Gastrocnemius medialis (tissue), 4 donors: ENCODE data around the gene C6orf89. TPM values are rescaled to one million over a fixed set of nuclear protein-coding genes. Genes with fewer than 3 reads are reported as not detected.

Experiments
- ATAC-seq, 2 donors: fragments of 150-250 bp; one replicate each; pipeline ENCODE4 v1.9.1; 2016
- DNase-seq, 2 donors: peaks; one replicate each; pipeline ENCODE4 v3.0.0-alpha.2; 2019
- H3K27ac ChIP-seq, 4 donors: fragments of 200-600 bp; sonication (generic); 1 replicate in 1 of 4; 2 replicates in 3 of 4; pipeline ENCODE4 v1.5.1; 2016 to 2018; ENCODE audit warnings: mild to moderate bottlenecking in 2 of 4, moderate library complexity in 1 of 4
- H3K27me3 ChIP-seq, 3 donors: fragments of 200-600 bp; sonication (generic) in 2 of 3; 1 replicate in 1 of 3; 2 replicates in 2 of 3; pipeline versions ENCODE4 v1.5.1 to v1.6.0; 2016 to 2019; ENCODE audit warnings: mild to moderate bottlenecking in 1 of 3, moderate library complexity in 1 of 3
- H3K36me3 ChIP-seq, 2 donors: fragments of 200-600 bp; sonication (generic) in 1 of 2; one replicate each; pipeline ENCODE4 v1.5.1; 2017 to 2018
- H3K4me1 ChIP-seq, 2 donors: fragments of 200-600 bp; sonication (generic) in 1 of 2; one replicate each; pipeline ENCODE4 v1.5.1; 2016 to 2017; ENCODE audit warnings: mild to moderate bottlenecking in 2 of 2
- H3K4me3 ChIP-seq, 4 donors: fragments of 200-600 bp; sonication (generic) in 3 of 4; 1 replicate in 1 of 4; 2 replicates in 3 of 4; pipeline ENCODE4 v1.5.1; 2016 to 2019; ENCODE audit warnings: mild to moderate bottlenecking in 2 of 4
- H3K9me3 ChIP-seq, 3 donors: fragments of 200-600 bp; sonication (generic) in 2 of 3; 1 replicate in 1 of 3; 2 replicates in 2 of 3; pipeline ENCODE4 v1.5.1; 2016 to 2019
- POLR2A ChIP-seq, 2 donors: fragments of 450-650 bp; IDR thresholded peaks; one replicate each; pipeline ENCODE4 v1.6.1; 2017; ENCODE audit warnings: antibody characterized with exemption in 2 of 2, mild to moderate bottlenecking in 2 of 2, moderate library complexity in 2 of 2
- in situ Hi-C, 4 donors: fragments of 200-750 bp; cut with MboI; loops; one replicate each; pipeline versions ENCODE4 v1.15.0 to v1.8.0; 2017; ENCODE audit warnings: low sequenced_read_pairs in 4 of 4
- intact Hi-C: fragments of 100-400 bp; cut with DNase I; formaldehyde crosslinking; loops from one replicate; pipeline ENCODE4 v1.15.1; 2023; ENCODE audit warnings: low total_unique reads
- total RNA-seq, 4 donors: library from RNA; depleted of rRNA; stranded (reverse); fragments of >200 nt; gene quantifications; one replicate each; pipeline versions ENCODE4 v1.1.0 to v1.2.3, GENCODE V29; 2016
- TF ChIP-seq, protein P1 (sequence below), 5 experiments: fragments of 450-650 bp in 3 of 5; fragments of 200-600 bp in 2 of 5; sonication (generic) in 2 of 5; IDR thresholded peaks in 4 of 5; conservative IDR thresholded peaks in 1 of 5; 1 replicate in 4 of 5; 2 replicates in 1 of 5; pipeline ENCODE4 v1.5.1; 2016 to 2019; ENCODE audit warnings: antibody characterized with exemption in 5 of 5, mild to moderate bottlenecking in 3 of 5, moderate library complexity in 3 of 5

Gene C6orf89
- total RNA-seq, 4 donors from 2014 or later: 30.8 to 53.2 (median 38.8) TPM

DNA sequence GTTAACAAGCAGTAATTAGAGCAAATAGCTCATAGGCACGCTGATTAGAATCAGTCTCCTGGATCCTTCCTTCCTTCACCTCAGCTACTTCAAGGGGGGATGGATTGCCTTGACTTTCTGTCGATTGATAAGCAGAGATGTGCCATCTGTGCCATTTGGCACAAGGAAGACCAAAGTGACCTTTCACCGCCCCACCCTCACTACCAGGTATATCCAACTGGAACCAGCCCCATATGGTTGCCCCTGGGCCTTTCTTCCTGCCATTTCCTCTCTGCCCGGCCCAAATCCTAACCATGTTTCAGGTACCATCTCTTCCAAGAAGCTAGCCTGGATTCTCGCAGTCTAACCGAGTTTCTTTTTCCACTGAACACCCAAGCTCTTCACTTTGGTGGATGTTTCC, 37.8 kb upstream of the C6orf89 start:
- ATAC-seq (no peak), DNase-seq (no peak)
- in situ Hi-C loops (loop anchor here in 1 of 4 donors (5.0 kb wide), 1 partner anchor 76 kb away; no protein-coding TSS in a partner anchor), intact Hi-C loops (no loop called here)
- H3K4me1 ChIP-seq: peaks cover 31 to 36% of the 10 kb centered on the region in 2 donors
- no peaks in the 10 kb centered on the region for H3K9me3 ChIP-seq
- no peak overlapping the region for H3K27ac ChIP-seq
- H3K4me3 ChIP-seq: no peak overlapping the region
- no peaks in the 10 kb centered on the region for H3K36me3 ChIP-seq
- TF ChIP-seq, protein P1, sequence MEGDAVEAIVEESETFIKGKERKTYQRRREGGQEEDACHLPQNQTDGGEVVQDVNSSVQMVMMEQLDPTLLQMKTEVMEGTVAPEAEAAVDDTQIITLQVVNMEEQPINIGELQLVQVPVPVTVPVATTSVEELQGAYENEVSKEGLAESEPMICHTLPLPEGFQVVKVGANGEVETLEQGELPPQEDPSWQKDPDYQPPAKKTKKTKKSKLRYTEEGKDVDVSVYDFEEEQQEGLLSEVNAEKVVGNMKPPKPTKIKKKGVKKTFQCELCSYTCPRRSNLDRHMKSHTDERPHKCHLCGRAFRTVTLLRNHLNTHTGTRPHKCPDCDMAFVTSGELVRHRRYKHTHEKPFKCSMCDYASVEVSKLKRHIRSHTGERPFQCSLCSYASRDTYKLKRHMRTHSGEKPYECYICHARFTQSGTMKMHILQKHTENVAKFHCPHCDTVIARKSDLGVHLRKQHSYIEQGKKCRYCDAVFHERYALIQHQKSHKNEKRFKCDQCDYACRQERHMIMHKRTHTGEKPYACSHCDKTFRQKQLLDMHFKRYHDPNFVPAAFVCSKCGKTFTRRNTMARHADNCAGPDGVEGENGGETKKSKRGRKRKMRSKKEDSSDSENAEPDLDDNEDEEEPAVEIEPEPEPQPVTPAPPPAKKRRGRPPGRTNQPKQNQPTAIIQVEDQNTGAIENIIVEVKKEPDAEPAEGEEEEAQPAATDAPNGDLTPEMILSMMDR (IDR thresholded peaks at IDR 0.05 in 4 of 5, conservative IDR thresholded peaks at IDR 0.05 in 1 of 5): no peak
- TF ChIP-seq POLR2A (IDR thresholded peaks at IDR 0.05): no peak
- H3K27me3 ChIP-seq: no peaks in the 10 kb centered on the region

DNA sequence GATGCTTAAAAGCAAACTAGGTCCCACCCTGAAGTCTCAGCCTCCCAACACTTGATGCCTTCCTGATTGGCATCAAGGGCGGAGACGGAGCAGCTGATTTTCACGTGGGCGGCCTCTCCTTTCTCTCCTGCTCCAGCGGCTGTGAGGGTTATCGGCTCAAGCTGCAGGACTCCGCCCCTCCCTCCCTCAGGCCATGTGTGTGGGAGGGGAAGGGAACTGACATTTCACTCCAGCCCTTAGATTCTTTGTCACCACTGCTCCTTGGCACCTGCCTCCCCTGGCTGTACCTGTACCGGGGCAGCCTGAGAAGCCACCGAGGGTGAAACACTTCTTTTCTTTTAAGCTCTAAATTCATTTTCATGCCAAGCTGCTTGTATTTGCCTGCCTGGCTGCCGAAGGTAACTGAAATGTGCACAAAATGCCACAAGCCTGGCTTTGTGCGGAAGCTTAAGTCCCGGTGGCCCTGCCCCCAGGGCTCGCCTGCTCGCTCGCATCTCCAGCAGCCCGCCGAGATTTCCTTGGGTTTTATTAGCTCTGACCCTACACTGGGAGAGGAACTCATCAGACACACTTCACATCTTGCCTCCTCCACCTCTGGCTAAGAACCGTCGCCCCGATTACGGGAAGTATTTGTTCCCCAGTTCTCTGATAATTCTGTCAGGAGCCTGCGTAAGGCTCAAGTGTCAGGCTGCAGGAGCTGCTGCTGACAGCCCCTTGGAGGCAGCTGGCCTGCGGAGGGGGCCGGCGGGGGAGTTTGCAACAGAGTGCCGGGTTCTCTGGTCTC, 36.9 kb upstream of the C6orf89 start:
- Histone ChIP-seq H3K27ac (no peak overlapping the region), H3K27me3 (no peaks in the 10 kb centered on the region), H3K4me1 (peaks cover 32 to 35% of the 10 kb centered on the region in 2 donors), H3K9me3 (no peaks in the 10 kb centered on the region), H3K4me3 (no peak overlapping the region), H3K36me3 (no peaks in the 10 kb centered on the region)
- ATAC-seq: no peak
- TF ChIP-seq POLR2A (IDR thresholded peaks at IDR 0.05): no peak
- TF ChIP-seq, protein P1 (IDR thresholded peaks at IDR 0.05 in 4 of 5, conservative IDR thresholded peaks at IDR 0.05 in 1 of 5): no peak
- intact Hi-C loops: no loop called here
- in situ Hi-C loops: loop anchor here in 1 of 4 donors (5.0 kb wide), 1 partner anchor 77 kb away; no protein-coding TSS in a partner anchor
- DNase-seq: no peak

DNA sequence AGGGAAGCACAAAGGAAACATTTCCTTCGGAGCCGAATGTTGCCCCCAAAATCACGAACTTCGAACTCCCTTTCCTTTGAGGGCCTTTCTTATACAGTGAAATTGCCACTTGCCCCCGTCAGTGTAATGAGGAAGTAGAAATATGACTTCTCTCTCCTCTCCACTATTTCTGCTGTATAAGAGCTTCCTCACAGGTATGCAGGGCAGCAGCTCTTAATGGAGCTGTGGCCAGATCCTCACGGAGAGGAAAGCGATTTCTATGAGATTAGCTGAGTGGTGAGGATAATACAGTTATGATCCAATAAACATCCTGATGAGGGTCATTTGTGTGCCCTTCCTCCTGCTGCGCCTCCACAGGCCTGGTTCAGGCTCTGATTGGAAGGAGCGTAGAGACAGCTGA, 35.7 kb upstream of the C6orf89 start:
- peaks cover 29 to 34% of the 10 kb centered on the region in 2 donors for H3K4me1 ChIP-seq

DNA sequence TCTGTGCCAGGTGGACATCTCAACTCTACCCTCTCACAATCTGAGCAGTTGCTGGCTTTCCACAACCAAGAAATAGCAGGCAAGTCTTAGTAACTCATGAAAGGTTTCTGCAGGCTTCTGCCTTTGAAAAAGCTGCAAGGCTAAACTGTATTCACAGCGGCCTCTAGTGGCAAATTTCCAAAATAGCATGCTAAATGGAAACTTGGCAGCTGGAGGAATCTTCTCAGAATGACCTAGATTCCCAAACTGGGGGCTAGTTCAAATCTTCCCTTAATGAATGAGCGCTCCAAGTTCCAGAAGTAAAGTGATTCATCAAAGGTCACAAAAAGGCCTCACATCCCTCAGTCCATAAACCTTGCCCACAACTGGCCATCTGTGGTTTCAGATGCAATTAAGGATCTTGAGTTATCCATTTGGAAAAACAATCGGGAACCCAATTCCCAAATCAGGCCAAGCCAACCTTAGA, 34.6 kb upstream of the C6orf89 start:
- H3K27me3 ChIP-seq: no peaks in the 10 kb centered on the region
- ATAC-seq (peak; percentile 37 to 46), DNase-seq (peak in 1 of 2 donors; percentile 54)
- no peak overlapping the region for H3K4me3 ChIP-seq
- H3K9me3 ChIP-seq: no peaks in the 10 kb centered on the region
- H3K36me3 ChIP-seq: peaks cover 0 to 10% of the 10 kb centered on the region in 2 donors
- TF ChIP-seq POLR2A (IDR thresholded peaks at IDR 0.05): no peak
- TF ChIP-seq, protein P1 (IDR thresholded peaks at IDR 0.05 in 4 of 5, conservative IDR thresholded peaks at IDR 0.05 in 1 of 5): peak; percentile 69 to 79 (median 73)
- intact Hi-C loops (loop anchor here (1.0 to 5.0 kb wide), 4 partner anchors 40 to 234 kb away; no protein-coding TSS in a partner anchor), in situ Hi-C loops (loop anchor here (5.0 to 25.0 kb wide), 3 partner anchors 84 to 239 kb away; no protein-coding TSS in a partner anchor)
- peaks cover 29 to 34% of the 10 kb centered on the region in 2 donors for H3K4me1 ChIP-seq
- no peak overlapping the region for H3K27ac ChIP-seq

More for the DNA sequence above, 35.7 kb upstream of the C6orf89 start:
- no peak overlapping the region for H3K4me3 ChIP-seq
- no peak for ATAC-seq
- in situ Hi-C loops (loop anchor here (5.0 to 25.0 kb wide), 3 partner anchors 83 to 238 kb away; no protein-coding TSS in a partner anchor), intact Hi-C loops (loop anchor here (2.0 to 5.0 kb wide), 3 partner anchors 39 to 233 kb away; no protein-coding TSS in a partner anchor)
- H3K9me3 ChIP-seq: no peaks in the 10 kb centered on the region
- H3K27me3 ChIP-seq: no peaks in the 10 kb centered on the region
- no peak for TF ChIP-seq POLR2A (IDR thresholded peaks at IDR 0.05)
- TF ChIP-seq, protein P1 (IDR thresholded peaks at IDR 0.05 in 4 of 5, conservative IDR thresholded peaks at IDR 0.05 in 1 of 5): no peak
- DNase-seq: no peak
- H3K36me3 ChIP-seq: no peaks in the 10 kb centered on the region
- no peak overlapping the region for H3K27ac ChIP-seq
